Amygdala (tissue), 56 donors: Measurements from ENCODE around the gene HMSD.

Experiments
- DNase-seq, 56 donors: peaks; one replicate each; lab custom pipeline; 2025; lab: John Stamatoyannopoulos, UW

The HMSD gene

DNA sequence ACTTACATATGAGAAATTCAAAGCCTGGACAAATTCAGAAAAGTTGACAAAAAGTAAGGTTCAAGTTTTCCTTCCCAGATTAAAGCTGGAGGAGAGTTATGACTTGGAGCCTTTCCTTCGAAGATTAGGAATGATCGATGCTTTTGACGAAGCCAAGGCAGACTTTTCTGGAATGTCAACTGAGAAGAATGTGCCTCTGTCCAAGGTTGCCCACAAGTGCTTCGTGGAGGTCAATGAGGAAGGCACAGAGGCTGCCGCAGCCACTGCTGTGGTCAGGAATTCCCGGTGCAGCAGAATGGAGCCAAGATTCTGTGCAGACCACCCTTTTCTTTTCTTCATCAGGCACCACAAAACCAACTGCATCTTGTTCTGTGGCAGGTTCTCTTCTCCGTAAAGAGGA lies 37.8 kb downstream of the HMSD start:
- DNase-seq: no peak

- no peak for DNase-seq
Measured at GRCh38 chr18:63987743-63988142, 38.6 kb downstream of the HMSD start.

DNA sequence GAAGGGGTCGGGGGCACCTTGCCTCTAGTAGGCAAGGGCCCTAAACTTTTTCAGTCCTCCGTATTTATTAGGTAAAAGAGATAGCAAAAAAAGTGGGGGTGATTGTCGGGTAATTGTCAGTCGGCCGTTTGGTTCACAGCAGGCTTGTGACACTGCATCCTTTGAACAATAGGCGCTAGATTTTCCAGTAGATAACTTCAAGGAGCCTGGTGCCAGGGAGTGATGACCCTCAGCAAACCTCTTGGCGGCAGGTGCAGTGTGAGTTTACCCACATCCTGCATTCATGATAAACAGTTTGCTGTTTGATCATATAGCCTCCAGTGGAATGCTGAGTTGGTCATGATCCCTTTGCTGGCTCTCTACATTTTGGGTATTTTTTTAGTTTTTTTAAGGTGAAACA lies 43.6 kb downstream of the HMSD start:
- no peak for DNase-seq

DNA sequence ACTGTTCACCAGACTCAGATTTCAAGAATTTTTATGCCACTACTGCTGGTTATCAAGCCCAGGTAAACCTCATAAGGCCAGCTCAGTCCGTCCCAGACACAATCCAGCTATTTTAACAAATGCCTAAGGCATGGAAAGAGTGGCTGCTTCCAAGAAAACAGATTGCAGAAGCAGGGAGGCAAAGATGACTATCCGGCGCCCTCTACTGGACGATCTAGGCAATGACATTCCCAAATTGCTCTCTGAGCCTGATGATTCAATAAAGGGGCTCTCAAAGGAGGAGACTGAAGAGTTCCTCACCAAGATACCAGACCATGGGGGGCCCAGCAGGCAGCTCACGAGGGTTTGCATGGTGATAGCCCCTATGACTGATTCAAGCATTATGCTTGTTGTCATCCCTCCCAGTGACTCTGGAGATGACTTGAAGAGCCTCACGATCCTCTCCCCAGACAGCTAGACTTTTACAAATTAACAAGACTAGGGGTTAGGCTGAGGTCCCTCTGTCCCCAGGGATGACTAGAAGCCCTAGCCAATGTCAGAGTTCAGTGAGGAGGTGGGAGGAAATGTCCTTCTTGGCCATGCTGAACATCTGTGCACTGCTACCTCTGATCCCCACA lies 45.8 kb downstream of the HMSD start:
- DNase-seq: peak in 28 of 56 donors; percentile 3 to 74 (median 14)

- DNase-seq: no peak
Measured at GRCh38 chr18:63997041-63997440, 47.9 kb downstream of the HMSD start.

- DNase-seq: no peak
Measured at GRCh38 chr18:63997606-63998005, 48.5 kb downstream of the HMSD start.

- DNase-seq: no peak
Measured at GRCh38 chr18:63999871-64000270, 50.8 kb downstream of the HMSD start.

- DNase-seq: no peak
Measured at GRCh38 chr18:64002581-64002980, 53.5 kb downstream of the HMSD start.

DNA sequence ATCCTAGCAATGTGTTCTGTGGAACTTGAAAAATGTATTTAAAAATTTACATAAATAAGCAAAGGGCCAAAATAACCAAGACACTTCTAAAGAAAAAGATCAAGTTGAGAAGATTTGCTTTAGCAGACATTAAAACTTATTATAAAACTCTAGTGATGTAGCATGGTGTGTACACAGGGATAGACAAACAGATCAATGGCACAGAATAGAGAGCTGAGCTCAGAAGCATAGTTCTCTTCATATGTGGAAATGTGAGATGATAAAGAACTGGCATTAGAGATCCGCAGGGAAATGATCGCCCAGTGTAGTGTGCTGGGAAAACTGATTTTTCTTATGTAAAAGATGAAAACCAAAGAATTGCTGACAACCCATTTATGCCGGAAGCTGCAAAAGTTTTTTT lies 60.2 kb downstream of the HMSD start:
- no peak for DNase-seq
